IPS-NIHi7 (cell line): ENCODE measurements around the gene NAA16.
"Not testable (repeated sequence)": the region's sequence is repeated elsewhere in the genome, so short reads cannot be mapped to it uniquely, and the experiment has no call there.

ENCODE experiments used
- DNase-seq: peaks from one replicate; pipeline ENCODE4 v3.0.0; 2012; ENCODE audit warnings: mixed read lengths; ENCODE audit errors: extremely low spot score

The NAA16 gene

DNA sequence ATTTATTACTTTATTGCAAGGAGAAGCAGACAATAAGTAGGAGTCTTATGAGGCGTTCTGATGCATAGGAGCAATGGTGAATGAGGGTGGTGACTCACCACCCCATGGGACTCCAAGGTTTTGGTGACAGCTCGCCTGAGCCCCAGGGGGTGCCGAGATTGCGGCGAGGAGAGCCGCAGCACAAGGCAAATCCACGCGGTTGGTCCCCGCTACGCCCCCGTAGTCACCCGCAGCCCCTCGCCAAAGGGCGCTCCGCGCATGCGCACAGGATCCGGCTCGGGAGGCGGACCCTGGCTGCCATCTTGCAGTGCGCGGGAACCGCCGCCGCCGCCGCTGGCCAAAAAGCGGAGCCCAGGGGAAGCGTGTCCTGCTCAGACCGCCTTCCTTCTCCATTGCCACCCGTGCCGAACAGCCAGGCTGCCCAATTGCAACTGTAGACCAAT lies at the start of gene NAA16:
TSS of gene NAA16 (plus strand) at position 305 of the 443 bp plus-strand sequence. CDS start 262 bp downstream, outside the sequence.
- peak; percentile 99 for DNase-seq

DNA sequence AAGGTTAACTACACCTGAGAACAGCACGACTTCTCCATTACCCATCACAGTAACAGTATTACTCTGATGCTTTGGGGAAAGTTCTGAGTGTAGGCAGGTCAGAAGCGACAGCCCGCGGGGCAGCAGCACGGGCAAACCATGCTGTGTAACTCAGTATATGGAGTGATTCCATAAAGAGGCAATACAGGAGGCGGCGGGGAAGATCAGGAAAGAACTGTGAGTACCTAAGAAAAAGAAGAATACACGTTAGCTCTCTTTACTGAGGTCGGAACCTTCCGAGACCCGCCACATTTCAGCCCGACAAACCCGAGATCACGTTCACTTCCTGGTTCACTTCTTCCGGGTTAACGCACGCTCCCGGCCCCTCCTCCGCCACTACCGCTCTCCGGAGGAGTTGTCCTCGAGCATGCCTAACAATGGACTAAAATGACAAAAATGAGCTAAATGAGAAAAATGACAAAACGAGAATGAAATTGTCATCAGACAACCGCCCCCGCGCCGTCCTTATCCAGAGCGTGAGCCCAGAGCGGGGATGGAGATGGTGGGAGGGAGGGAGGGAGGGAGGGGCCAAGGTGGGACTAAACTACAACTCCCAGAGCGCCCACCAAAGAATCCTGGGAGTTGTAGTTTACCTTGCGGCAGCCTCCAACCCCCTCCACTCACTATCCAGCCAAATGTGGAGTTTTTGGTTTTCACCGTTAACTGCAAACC lies 47.7 kb upstream of the NAA16 start, which contains the start of gene MTRF1:
TSS of gene MTRF1 (minus strand) at position 316 of the 711 bp plus-strand sequence. CDS start 2,669 bp downstream, outside the sequence.
- DNase-seq = peak; percentile 90

DNA sequence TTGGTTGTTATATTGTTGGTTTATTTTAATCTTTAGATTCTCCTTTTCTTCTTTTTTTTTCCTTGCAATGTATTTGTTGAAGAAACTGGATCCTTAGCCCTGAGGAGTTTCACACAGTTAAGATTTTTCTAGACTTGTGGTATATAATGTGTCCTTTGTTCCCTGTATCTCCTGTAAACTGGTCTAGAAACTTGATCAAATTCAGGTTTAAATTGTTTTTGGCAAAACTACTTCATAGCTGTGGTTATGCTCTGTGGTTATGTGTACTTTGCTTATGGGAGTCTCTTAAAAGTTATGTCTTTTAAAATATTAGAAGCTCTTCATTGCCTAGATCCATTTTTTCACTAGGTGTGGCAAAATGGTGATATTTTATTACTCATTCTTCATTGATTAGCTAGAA lies 44.0 kb upstream of the NAA16 start:
- DNase-seq = no peak

DNA sequence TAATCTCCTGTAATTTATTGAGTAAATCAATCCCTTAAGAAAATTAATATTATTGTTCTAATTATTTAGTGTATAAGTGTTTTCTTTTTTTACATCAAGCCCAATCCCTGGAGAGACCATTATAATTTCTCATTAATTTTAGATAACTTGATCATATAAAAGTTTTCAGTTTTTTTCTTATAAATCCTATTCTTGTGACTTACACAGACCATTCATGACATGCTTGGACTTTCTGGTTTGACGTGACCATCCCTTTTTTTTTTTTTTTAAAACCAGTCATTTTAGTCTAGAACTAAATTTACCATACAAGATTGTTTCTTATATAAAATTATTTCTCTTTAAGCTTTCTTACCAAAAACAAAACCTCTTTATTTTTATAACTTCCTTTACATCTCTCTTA lies 42.3 kb upstream of the NAA16 start:
- DNase-seq = no peak

DNA sequence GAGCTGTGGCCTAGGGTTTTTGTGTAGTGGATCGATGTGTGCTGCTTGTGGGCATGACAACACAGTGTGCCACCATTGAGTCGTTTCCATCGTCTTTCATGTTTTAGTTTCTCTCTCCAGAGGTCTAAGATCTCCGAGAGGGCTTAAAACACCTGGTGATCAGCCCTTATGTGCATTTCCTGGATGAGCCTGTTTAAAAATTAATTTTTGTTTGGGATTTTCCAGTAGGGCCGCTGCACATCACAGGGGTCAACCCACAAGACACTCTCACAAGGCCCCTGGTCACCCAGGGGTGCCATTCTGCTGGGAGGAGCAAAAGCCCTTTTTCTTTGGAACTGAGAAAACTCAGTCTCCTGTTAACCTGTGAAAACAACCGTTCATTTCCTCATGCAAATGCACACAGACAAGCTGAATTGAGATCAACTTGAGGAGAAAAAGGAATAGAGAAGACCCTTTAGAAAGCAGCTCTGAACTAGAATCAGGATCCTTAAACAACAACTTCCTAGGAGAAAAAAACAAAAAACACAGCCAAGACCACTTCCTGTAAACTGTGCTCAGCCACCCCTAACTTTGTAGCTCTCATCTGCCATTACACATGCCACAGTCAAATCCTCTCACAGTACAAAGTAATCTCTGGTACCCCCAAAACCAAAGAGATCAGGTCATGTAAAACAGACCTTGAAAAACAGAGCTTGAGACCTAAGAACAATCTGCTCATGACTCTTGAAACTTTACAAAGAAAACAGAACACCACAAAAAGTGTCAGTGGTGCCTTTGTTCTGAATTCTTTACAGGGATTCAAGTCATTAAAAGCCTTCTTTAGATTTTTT lies 39.4 kb upstream of the NAA16 start:
- no peak for DNase-seq

DNA sequence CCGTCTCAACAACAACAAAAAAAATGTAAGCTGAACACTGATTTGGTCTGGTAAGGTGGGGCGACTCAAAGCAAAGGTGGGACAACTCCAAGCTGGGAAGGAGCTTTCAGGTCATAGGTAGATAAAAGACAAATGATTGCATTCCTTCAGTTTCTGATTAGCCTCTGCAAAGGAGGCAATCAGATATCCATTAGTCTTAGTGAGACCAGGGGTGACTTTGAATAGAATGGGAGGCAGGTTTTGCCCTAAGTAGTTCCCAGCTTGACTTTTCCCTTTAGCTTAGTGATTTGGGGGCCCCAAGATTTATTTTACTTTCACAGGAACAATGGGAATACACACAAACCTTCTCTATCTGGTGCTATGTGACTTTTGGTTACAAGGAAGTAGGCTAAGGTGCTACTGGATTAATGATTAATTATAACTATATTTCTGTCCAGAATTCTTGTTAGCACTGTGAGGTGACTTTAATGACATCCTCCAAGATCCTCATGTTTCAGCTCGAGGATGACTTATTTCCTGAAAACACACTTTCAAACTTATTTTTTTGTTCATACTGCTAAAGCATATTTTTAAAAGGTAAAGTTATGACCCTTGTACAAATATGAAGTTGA lies 37.1 kb upstream of the NAA16 start:
- DNase-seq = no peak

DNA sequence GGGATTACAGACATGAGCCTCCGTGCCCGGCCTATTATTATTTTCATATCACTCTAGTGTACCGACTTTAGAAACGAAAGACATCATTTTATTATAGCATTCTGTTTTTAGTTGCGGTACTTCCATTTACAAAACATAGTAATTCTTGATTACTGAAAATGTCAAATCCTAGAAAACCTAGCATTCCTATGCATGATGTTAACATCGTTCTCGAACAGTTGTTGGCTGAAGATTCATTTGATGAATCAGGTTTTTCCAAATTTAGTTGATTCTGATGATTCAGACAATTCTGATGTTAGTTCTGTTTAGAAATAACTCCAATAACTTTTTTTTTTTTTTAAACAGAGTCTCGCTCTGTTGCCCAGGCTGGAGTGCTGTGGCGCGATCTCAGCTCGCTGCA lies 36.2 kb upstream of the NAA16 start:
- DNase-seq = no peak

DNA sequence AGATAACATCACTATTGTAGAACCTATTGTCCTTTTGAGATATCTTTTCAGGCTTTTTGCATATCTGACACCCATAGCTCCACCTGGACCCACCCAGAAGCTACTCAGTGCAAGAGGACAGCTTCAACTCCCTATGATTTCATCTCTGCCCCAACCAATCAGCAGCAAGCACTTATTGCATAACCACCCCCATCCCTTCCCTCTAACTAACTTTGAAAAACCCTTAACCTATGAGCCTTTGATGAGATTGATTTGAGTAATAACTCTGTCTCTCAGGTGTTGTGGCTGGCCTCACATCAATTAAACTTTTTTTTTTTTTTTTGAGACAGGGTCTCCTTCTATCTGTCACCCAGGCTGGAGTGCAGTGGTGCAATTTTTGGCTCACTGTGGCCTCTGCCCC lies 34.2 kb upstream of the NAA16 start:
- DNase-seq = no peak

DNA sequence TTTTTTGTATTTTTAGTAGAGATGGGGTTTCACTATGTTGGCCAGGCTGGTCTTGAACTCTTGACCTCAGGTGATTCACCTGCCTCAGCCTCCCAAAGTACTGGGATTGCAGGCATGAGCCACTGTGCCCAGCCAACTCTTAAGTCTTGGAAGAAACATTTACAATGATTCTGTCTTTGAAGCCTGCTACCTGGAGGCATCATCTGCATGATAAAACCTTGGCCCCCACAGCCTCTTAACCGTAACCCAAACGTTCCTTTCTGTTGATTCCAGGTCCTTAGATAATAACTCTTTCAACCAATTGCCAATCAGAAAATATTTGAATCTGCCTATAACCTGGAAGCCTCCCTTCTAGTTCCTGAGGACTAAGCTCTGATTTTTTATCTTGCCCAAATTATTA lies 31.9 kb upstream of the NAA16 start:
- DNase-seq = not testable (repeated sequence)

DNA sequence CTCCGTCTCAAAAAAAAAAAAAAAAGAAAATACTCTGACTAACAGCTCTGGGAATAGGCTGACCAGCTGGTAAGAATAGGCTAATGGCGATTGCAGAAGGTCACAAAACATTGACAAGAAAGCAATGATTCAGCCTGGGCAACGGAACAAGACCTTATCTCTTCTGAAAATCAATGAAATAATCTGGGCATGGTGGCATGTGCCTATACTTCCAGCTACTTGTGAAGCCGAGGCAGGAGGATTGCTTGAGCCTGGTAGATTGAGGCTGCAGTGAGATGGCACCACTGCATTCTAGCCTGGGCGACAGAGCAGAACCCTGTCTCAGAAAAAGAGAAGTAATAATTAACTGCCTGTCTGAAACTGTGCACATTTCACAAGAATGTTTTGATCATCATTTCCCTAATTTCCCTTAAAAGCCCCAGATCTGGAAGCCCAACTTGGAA lies 28.9 kb upstream of the NAA16 start:
- no peak for DNase-seq

DNA sequence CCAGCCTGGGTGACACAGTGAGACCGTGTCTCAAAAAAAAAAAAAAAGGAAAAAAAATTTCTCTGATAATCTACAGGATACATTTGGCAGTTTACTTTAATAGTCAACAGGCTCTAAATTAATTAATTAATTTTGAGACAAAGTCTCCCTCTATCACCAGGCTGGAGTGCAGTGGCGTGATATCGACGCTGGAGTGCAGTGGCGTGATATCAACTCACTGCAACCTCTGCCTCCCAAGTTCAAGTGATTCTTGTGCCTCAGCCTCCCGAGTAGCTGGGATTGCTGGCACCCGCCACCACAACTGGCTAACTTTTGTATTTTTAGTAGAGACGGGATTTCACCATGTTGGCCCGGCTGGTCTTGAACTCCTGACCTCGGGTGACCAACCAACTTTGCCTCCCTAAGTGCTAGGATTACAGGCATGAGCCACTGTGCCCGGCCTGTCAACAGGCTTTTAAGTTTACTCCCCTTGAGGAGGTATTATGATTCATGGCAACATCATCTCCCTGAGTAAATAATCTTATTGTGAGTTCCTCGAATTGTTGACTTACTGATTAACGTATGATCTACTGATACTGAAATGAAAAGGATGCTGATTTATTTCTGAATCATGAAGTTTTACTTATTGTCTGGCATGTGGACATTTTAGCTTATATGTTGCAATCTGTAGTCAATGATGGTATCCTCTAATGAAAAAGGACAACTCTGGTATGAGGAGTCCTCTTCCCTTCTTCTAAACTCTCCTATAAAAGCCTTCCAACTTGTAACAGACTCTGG lies 26.4 kb upstream of the NAA16 start:
- no peak for DNase-seq

DNA sequence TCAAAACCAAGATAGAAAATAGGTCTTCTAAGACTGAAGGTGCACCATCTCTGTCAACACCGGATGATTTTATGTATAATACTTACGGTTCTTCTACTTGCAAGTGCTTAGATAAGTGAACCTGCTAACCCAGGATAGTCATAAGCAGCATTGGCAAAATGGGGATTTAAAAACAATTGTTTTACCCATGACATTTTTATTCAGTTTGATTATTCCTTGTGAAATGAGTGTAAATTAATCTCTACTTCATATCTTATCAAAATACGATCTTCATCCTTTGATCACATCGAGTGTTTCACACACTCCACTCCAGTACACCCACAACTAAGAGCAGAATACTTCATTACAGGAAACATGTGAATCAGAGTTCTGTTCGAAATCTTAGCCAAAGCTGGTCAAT lies 24.7 kb upstream of the NAA16 start:
- DNase-seq = no peak

DNA sequence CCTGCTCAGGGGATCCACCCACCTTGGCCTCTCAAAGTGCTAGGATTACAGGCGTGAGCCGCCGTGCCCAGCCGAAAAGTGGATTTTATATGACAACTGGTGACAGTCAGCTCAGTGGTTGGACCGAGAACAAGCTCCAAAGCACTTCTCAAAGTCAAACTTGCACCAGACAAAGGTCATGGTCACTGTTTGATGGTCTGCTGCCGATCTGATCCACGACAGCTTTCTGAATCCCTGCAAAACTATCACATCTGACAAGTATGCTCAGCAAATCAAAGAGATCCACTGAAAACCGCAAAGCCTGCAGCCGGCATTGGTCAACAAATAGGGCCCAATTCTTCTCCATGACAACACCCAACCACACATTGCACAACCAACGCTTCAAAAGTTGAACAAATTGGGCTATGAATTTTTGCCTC lies 21.6 kb upstream of the NAA16 start:
- DNase-seq = no peak

DNA sequence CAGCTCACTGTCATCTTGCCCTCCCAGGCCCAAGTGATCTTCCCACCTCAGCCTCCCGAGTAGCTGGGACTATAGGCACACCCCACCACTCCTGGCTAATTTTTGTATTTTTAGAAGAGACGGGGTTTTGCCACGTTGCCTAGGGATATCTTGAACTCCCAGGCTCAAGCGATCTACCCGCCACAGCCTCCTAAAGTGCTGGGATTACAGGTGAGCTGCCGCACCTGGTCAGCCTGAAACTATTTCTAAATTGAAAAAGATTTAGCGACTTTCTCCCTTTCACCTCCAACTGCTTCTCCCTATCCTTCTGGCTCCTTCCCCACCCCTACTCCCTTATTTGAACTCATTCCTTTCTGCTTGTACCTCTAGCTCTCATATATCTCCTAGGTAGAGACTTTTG lies 19.8 kb upstream of the NAA16 start:
- no peak for DNase-seq

DNA sequence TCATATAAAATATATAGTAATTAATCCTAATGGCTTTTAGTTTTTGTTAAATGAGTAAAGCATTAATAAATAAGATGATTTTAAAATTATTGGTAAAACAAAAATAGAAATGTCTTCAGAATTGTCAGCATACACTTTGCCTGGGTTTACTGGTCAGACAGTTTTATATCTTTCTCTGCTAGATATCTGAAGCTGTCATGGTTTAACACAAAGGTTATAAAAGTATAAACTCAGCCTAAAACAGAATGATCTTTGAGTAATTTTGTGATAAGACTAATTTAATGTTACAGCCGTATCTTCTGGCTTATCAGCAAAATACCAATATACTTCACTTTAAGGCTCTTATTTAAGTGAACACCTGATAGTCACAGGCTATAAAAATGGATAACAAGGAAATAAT lies 17.8 kb upstream of the NAA16 start:
- DNase-seq = no peak

DNA sequence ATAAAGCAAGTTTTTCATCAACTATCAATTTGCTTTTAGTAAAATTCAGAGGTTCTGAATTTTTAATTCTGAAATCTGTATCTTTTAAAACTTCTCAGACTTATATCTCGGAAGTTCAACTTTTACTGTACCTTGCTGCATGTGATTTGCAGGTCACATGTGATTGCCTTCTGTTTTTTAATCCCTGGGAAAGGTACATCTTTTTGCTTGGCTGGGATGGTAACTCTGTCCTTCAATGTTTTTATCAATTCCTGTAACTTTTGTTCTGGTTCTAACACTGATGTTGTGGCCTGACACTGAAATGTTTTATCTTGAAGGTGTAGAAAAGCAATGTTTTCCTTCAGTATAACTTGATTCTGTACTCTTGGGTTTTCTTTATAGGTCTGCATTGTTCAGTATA lies 16.2 kb upstream of the NAA16 start:
- DNase-seq = no peak

DNA sequence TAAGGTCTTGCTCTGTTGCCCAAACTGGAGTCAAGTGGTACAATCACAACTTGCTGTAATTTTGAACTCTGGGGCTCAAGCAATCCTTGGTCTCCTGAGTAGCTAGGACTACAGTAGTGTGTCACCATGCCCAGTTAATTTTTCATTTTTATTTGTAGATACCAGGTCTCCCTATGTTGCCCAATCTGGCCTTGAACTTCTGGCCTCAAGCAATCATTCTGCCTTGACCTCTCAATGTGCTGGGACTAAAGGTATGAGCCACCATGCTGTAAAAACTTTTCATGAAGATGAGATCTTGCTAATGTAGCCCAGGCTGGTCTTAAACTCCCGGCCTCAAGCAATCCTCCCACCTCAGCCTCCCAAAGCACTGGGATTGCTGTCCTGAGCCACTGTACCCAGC lies 15.1 kb upstream of the NAA16 start:
- no peak for DNase-seq

DNA sequence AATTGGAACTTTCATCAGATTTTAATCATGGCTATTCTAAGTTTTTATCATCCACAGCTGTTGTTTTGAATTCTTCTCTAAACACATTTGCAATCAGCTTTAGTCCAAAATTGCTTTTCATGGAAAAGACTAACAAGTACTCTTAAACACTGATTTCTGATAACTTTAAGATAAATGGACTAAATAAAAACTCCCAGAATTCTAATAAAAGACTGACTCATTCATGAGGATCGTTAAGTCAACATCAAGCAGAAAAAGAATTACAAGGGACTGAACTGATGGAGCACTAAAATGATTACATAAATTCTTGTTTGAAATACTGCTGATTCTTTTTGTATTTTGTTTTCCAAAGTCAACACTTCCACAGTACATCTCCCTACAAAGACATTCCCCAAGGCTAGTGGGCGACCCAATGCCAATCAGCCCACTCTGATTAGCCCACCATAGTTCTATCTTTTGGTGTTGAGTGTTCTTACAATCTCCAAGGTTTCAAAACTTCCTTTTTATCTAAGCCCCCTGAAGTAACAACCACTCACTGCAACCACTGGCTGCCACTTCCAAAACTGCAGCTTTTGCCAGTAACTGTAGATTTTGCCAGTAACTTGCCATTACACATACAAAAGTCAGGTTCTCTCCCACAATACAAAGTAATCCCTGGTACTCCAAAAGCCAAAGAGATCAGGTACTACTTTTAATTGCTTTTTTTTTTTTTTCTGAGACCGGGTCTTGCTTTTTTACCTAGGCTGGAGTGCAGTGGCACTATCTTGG lies 14.0 kb upstream of the NAA16 start:
- DNase-seq = no peak

DNA sequence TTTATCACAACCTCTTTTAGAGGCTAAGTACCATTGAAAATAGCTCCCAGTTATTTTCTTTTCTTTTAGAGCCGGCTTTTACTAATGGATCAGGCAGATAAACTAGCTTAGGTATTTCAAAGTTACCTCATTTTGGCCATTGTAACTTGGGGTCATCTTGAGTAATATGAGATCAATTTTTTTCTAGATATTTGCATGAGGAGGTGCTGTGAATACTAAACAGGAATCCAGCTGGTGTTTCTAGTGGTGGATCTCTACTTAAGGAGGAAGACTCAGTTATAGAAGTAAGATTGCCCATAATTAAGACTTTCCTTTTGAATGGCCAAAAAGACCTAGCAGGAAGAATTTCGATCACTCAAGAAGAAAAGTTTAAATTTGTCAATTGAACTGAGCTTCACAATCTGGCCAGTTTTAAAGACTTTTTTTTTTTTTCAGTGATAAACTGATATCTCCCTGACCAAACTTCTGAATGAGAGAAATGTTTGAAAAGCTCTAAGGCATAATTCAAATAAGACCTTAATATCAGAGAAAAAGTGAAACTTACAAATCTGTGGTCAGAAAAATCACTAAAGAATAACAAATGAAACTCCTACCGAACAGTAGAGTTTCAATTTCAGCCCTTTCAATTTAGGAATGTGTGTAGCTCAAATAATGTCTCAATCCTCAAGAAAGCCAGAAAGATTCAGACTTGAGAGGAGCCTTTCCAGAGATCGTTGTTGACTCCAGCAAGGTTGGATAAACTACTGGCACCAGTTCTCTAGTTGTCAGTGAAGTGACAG lies 11.6 kb upstream of the NAA16 start:
- DNase-seq = no peak

DNA sequence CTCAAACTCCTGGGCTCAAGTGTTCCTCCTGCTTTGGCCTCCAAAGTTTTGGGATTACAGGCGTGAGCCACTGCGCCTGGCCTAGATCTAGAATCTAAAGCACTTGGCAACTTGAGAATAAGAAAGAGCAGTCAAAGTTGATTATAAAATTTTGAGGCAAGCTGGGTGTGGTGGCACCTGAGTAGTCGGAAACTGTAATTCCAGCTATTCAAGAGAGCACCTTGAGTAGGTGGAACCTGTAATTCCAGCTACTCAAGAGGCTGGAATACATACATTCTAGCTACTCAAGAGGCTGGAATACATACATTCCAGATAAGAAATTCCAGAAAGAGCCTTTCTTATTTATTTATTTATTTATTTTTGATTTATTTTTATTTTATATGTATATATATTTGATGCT lies 8.3 kb upstream of the NAA16 start:
- DNase-seq = no peak
